Naive thymus-derived CD4-positive, alpha-beta T cell (primary cell): ENCODE measurements around the gene KANSL1L. TPM values are rescaled to one million over a fixed set of nuclear protein-coding genes. Genes with fewer than 3 reads are reported as not detected.

Experiments used
- ATAC-seq: fragments of 150-1000 bp; cut with Tn5 transposase; 2 replicates; pipeline ENCODE4 v1.10.0; 2021; ENCODE audit warnings: mild to moderate bottlenecking, moderate library complexity
- CTCF ChIA-PET: fragments of 350-600 bp; sonication (Branson Sonifier 250); formaldehyde crosslinking; loops from one replicate; lab custom pipeline; 2021; ENCODE audit warnings: antibody characterized with exemption; lab: Charles Lee
- POLR2A ChIA-PET: fragments of 350-600 bp; sonication (Branson Sonifier 250); formaldehyde crosslinking; loops from one replicate; lab custom pipeline; 2021; ENCODE audit warnings: antibody characterized with exemption, inconsistent platforms; lab: Charles Lee
- DNase-seq, 9 donors: peaks; one replicate each; pipeline versions ENCODE4 v3.0.0 to v3.0.0-alpha.2; 2020 to 2022; ENCODE audit warnings: mixed read lengths in 1 of 9
- H3K27ac ChIP-seq: one replicate; pipeline ENCODE4 v1.7.0; 2013; ENCODE audit warnings: mild to moderate bottlenecking, low read depth, low read length, moderate library complexity
- H3K27me3 ChIP-seq, 2 donors: one replicate each; pipeline ENCODE4 v1.7.0; 2013; ENCODE audit warnings: low read length in 2 of 2, mild to moderate bottlenecking in 2 of 2, moderate library complexity in 2 of 2; ENCODE audit not compliant: control insufficient read depth in 2 of 2, insufficient read depth in 2 of 2
- H3K36me3 ChIP-seq, 3 experiments: 1 replicate in 2 of 3; 2 replicates in 1 of 3; pipeline ENCODE4 v1.7.0; 2013; ENCODE audit warnings: low read length in 3 of 3, mild to moderate bottlenecking in 3 of 3, moderate library complexity in 1 of 3; ENCODE audit not compliant: insufficient read depth in 3 of 3, control insufficient read depth in 2 of 3
- H3K4me1 ChIP-seq, 2 donors: one replicate each; pipeline ENCODE4 v1.7.0; 2013; ENCODE audit warnings: low read length in 2 of 2, mild to moderate bottlenecking in 2 of 2, moderate library complexity in 1 of 2; ENCODE audit not compliant: control insufficient read depth in 2 of 2, insufficient read depth in 2 of 2
- H3K4me3 ChIP-seq: 2 replicates; pipeline ENCODE4 v1.7.0; 2013; ENCODE audit warnings: mild to moderate bottlenecking, low read length
- H3K9me3 ChIP-seq, 3 experiments: 1 replicate in 2 of 3; 2 replicates in 1 of 3; pipeline ENCODE4 v1.7.0; 2013; ENCODE audit warnings: low read length in 3 of 3; ENCODE audit not compliant: control insufficient read depth in 2 of 3
- H3K27ac Mint-ChIP-seq, 9 donors: one replicate each; pipeline ENCODE4 v1.8.0; 2020 to 2022; ENCODE audit warnings: mixed read lengths in 9 of 9, mild to moderate bottlenecking in 8 of 9, moderate library complexity in 5 of 9, inconsistent platforms in 2 of 9
- H3K27me3 Mint-ChIP-seq, 5 donors: one replicate each; pipeline ENCODE4 v1.8.0; 2021 to 2022; ENCODE audit warnings: mixed read lengths in 5 of 5, mild to moderate bottlenecking in 1 of 5
- H3K36me3 Mint-ChIP-seq, 5 donors: one replicate each; pipeline ENCODE4 v1.8.0; 2020 to 2022; ENCODE audit warnings: mixed read lengths in 5 of 5, mild to moderate bottlenecking in 3 of 5, inconsistent platforms in 1 of 5
- H3K4me1 Mint-ChIP-seq, 7 donors: one replicate each; pipeline ENCODE4 v1.8.0; 2020 to 2022; ENCODE audit warnings: mixed read lengths in 7 of 7, mild to moderate bottlenecking in 3 of 7, inconsistent platforms in 1 of 7
- H3K4me3 Mint-ChIP-seq, 10 donors: one replicate each; pipeline ENCODE4 v1.8.0; 2020 to 2022; ENCODE audit warnings: mild to moderate bottlenecking in 10 of 10, mixed read lengths in 10 of 10, moderate library complexity in 6 of 10, inconsistent platforms in 2 of 10
- H3K9me3 Mint-ChIP-seq, 11 donors: one replicate each; pipeline ENCODE4 v1.8.0; 2020 to 2022; ENCODE audit warnings: mixed read lengths in 11 of 11, mild to moderate bottlenecking in 4 of 11, inconsistent platforms in 1 of 11, moderate library complexity in 1 of 11
- intact Hi-C, 2 donors: fragments of 100-400 bp; cut with micrococcal nuclease; formaldehyde crosslinking; loops; one replicate each; pipeline ENCODE4 v1.15.1; 2023
- polyA plus RNA-seq, 2 donors: library from polyadenylated mRNA; unstranded; fragments of 300-500 nt; fragmentation: Illumina TruSeq; gene quantifications; one replicate each; pipeline ENCODE4 v1.2.3, GENCODE V29; 2021
- total RNA-seq, 6 experiments: library from RNA in 5 of 6; stranded (reverse) in 5 of 6; gene quantifications; 1 replicate in 5 of 6; 2 replicates in 1 of 6; pipeline ENCODE4 v1.2.3 and lab custom pipeline; 2021 to 2026

Gene KANSL1L, protein sequence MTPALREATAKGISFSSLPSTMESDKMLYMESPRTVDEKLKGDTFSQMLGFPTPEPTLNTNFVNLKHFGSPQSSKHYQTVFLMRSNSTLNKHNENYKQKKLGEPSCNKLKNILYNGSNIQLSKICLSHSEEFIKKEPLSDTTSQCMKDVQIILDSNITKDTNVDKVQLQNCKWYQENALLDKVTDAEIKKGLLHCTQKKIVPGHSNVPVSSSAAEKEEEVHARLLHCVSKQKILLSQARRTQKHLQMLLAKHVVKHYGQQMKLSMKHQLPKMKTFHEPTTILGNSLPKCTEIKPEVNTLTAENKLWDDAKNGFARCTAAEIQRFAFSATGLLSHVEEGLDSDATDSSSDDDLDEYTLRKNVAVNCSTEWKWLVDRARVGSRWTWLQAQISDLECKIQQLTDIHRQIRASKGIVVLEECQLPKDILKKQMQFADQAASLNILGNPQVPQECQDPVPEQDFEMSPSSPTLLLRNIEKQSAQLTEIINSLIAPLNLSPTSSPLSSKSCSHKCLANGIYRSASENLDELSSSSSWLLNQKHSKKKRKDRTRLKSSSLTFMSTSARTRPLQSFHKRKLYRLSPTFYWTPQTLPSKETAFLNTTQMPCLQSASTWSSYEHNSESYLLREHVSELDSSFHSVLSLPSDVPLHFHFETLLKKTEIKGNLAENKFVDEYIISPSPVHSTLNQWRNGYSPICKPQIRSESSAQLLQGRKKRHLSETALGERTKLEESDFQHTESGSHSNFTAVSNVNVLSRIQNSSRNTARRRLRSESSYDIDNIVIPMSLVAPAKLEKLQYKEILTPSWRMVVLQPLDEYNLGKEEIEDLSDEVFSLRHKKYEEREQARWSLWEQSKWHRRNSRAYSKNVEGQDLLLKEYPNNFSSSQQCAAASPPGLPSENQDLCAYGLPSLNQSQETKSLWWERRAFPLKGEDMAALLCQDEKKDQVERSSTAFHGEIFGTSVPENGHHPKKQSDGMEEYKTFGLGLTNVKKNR
- 10 to 100 TPM in 3 of 5 experiments, 1 to 10 TPM in 2; 6.3 to 23.3 (median 13.3) TPM for total RNA-seq
- 1 to 10 TPM; 1.5 to 1.6 TPM for polyA plus RNA-seq
- total RNA-seq (lab: John Stamatoyannopoulos, UW), result 18.6 reads per million, percentile 49 among the genes with 10 or more reads in this experiment

DNA sequence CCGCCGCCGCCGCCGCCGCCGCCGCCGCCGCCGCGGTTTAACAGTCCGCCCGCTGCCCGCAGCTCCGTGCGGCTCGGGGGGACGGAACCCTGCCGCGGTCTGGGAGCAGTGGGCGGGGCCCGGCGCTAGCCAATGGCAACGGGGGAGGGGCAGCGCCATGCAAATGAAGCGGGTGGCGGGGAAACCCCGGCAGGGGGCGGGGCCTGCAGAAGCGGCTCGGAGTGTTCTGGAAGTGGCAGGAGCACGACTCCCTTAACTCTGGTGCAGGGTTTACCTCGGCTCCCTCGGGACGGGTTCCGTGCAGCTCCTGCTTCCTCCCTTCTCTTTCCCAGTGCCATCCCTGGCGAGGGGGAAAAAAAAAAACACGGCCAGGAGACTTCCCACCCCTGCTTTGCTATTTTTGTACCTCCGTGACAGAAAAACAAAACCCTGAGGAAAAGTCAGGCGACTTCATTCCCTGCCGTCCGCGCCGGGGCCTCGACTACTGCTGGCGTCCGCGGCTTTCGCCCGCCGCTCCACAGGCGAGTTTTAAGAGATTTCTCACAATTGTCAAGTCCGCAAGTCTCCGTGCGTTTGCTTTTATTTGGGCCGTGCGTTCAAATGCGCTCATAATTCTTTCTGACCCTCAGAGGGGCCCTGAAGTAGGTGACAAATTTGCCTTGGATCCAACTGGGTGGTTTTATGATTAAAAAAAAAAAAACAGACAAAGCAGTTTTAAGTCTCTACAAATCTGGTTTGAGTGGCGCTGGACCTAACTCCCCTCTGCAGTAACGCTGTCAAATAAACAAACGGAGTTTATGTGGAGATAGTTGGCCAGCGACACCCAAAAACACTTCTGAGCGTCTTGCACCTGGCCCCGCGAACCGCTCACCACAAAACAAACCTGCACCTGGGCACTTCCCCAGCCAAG, at the start of gene KANSL1L:
KANSL1L (minus strand) TSS at position 101 of the 910 bp plus-strand sequence. CDS start 16,827 bp downstream, outside the sequence.
- Mint-ChIP-seq H3K27me3 (peaks cover 0 to 41% (median 0%) of the 10 kb centered on the region in 5 donors), H3K4me3 (peak within 1 kb of the TSS; percentile 90 to 100 (median 98)), H3K36me3 (no peaks in the 10 kb centered on the region), H3K4me1 (peaks cover 17 to 42% (median 33%) of the 10 kb centered on the region in 7 donors), H3K9me3 (peaks cover 0 to 5% (median 0%) of the 10 kb centered on the region in 11 donors), H3K27ac (peak within 1 kb of the TSS; percentile 93 to 99 (median 96))
- Histone ChIP-seq H3K36me3 (peaks cover 0 to 4% (median 0%) of the 10 kb centered on the region in 3 experiments), H3K4me3 (peak within 1 kb of the TSS; percentile 89), H3K9me3 (no peaks in the 10 kb centered on the region), H3K4me1 (peaks cover 6 to 7% of the 10 kb centered on the region in 2 donors), H3K27me3 (no peaks in the 10 kb centered on the region), H3K27ac (peak within 1 kb of the TSS; percentile 93)
- ChIA-PET CTCF (no interaction called here), POLR2A (interaction anchor here (0.6 to 1.1 kb wide), 4 partner anchors 9 to 181 kb away, joined by 3 to 4 read pairs (median 3); no protein-coding TSS in a partner anchor)
- intact Hi-C loops, result loop anchor here (1.0 to 10.0 kb wide), 8 partner anchors 10 to 1919 kb away; partner anchors contain the start of genes LANCL1 (in 2 of the 2), MAP2 (in 2 of the 2), PIKFYVE (in 2 of the 2) and IDH1 (in 1 of the 2)
- DNase-seq, result peak; percentile 92 to 99 (median 94)
- peak; percentile 95 for ATAC-seq

DNA sequence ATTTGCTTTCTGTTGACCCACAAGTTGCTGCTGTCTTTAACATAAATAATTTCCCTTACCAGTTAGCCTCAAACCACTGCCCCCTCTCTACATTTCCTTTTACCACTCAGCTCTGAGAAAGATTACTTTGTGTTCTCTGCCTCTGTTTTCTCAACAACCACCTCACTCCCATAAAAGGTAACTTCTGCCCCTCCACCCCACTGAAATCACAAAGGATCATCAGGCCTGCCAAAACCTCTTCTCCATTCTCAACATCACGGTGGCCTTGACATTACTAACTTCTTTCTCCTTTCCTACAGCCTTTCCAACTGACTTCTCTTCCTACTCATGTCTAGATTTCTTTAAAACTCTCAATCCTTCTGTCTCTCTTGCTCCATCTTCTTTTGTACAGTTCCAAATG, 43.9 kb upstream of the KANSL1L start:
- H3K27ac Mint-ChIP-seq, result no peak overlapping the region
- H3K36me3 Mint-ChIP-seq, result no peaks in the 10 kb centered on the region
- no peaks in the 10 kb centered on the region for H3K4me1 ChIP-seq
- no peak overlapping the region for H3K4me3 Mint-ChIP-seq
- H3K4me3 ChIP-seq, result no peak overlapping the region
- intact Hi-C loops, result no loop called here
- DNase-seq, result no peak
- no peaks in the 10 kb centered on the region for H3K4me1 Mint-ChIP-seq
- no peak overlapping the region for H3K27ac ChIP-seq
- no peaks in the 10 kb centered on the region for H3K9me3 Mint-ChIP-seq
- no peaks in the 10 kb centered on the region for H3K36me3 ChIP-seq
- no peaks in the 10 kb centered on the region for H3K9me3 ChIP-seq
- peaks cover 5 to 13% (median 7%) of the 10 kb centered on the region in 5 donors for H3K27me3 Mint-ChIP-seq
- ChIA-PET POLR2A (no interaction called here), CTCF (no interaction called here)
- H3K27me3 ChIP-seq, result no peaks in the 10 kb centered on the region
- ATAC-seq, result no peak

DNA sequence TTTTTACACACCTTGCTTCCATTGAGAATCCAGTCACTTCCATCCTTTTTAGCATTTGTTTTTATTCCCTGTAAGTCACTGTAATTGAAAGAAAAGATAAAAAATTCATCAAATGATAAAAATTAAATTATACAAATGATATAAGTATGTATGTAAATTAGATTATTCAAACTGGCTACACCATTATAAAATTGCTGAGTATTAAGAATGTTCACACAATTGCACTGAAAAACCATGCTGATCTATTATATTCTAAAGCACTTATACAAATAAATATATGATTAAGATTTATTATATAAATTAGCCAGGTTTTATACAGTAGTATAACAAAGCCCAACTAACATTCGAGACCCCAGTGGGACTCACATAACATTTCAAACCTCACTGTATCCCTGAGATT, 39.0 kb upstream of the KANSL1L start:
- no peaks in the 10 kb centered on the region for H3K4me1 Mint-ChIP-seq
- no peak for ATAC-seq
- Histone ChIP-seq H3K27me3 (no peaks in the 10 kb centered on the region), H3K36me3 (no peaks in the 10 kb centered on the region), H3K9me3 (no peaks in the 10 kb centered on the region), H3K27ac (no peak overlapping the region), H3K4me3 (no peak overlapping the region), H3K4me1 (no peaks in the 10 kb centered on the region)
- H3K27ac Mint-ChIP-seq, result no peak overlapping the region
- H3K4me3 Mint-ChIP-seq, result no peak overlapping the region
- POLR2A ChIA-PET, result no interaction called here
- no peaks in the 10 kb centered on the region for H3K36me3 Mint-ChIP-seq
- H3K9me3 Mint-ChIP-seq, result no peaks in the 10 kb centered on the region
- H3K27me3 Mint-ChIP-seq, result peaks cover 4 to 15% (median 13%) of the 10 kb centered on the region in 5 donors
- DNase-seq, result no peak
- CTCF ChIA-PET, result interaction anchor here (1.6 kb wide), 1 partner anchor 11 kb away, joined by 4 read pairs; no protein-coding TSS in a partner anchor
- intact Hi-C loops, result no loop called here

DNA sequence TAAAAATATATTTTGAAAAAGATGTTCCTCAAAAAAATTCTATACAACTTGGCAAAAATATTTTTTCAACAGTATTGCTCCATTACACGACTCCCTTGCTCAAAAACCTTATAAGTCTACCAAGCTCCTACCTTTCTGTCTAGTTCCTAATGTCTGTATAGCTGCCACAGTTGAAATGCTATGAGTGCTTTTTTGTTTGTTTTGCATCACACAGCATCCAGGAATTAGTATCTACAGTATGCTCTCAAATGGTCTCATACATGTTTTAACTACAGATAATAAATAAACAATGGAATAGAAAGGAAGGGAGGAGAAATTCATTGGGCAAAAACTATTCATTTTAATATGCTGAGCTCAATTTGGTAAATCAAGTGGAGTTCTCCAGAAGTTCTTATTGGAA, 36.7 kb upstream of the KANSL1L start:
- POLR2A ChIA-PET, result no interaction called here
- no peak overlapping the region for H3K27ac ChIP-seq
- no peaks in the 10 kb centered on the region for H3K9me3 Mint-ChIP-seq
- no peak overlapping the region for H3K4me3 ChIP-seq
- no peaks in the 10 kb centered on the region for H3K4me1 Mint-ChIP-seq
- H3K27me3 Mint-ChIP-seq, result peaks cover 11 to 18% (median 14%) of the 10 kb centered on the region in 5 donors
- H3K4me1 ChIP-seq, result no peaks in the 10 kb centered on the region
- ATAC-seq (no peak), DNase-seq (no peak)
- no peaks in the 10 kb centered on the region for H3K27me3 ChIP-seq
- no peak overlapping the region for H3K4me3 Mint-ChIP-seq
- no peak overlapping the region for H3K27ac Mint-ChIP-seq
- CTCF ChIA-PET, result interaction anchor here (0.6 to 1.8 kb wide), 3 partner anchors 10 to 238 kb away, joined by 3 to 5 read pairs (median 3); no protein-coding TSS in a partner anchor
- no peaks in the 10 kb centered on the region for H3K9me3 ChIP-seq
- H3K36me3 ChIP-seq, result no peaks in the 10 kb centered on the region
- intact Hi-C loops, result no loop called here
- H3K36me3 Mint-ChIP-seq, result no peaks in the 10 kb centered on the region

DNA sequence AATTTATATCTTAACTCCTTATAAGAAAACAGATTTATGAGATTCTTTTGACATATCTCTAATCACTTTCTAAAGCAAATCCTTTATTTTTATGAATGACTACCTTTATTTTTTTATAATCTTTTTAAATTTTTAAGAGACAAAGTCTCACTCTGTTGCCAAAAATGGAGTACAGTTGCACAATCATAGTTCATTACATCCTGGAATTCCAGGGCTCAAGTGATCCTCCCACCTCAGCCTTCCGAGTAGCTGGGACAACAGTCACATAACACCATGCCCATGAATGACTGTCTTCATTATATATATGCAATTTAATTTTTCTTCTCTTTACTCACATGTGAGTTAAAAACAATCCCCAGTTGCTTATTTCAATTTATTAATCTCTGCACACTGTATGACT, 32.3 kb upstream of the KANSL1L start:
- Histone ChIP-seq H3K4me1 (no peaks in the 10 kb centered on the region), H3K9me3 (no peaks in the 10 kb centered on the region), H3K27ac (no peak overlapping the region), H3K4me3 (no peak overlapping the region), H3K27me3 (peaks cover 0 to 4% of the 10 kb centered on the region in 2 donors), H3K36me3 (no peaks in the 10 kb centered on the region)
- POLR2A ChIA-PET, result no interaction called here
- DNase-seq, result no peak
- intact Hi-C loops, result no loop called here
- Mint-ChIP-seq H3K4me3 (no peak overlapping the region), H3K4me1 (no peaks in the 10 kb centered on the region), H3K27ac (no peak overlapping the region), H3K27me3 (peaks cover 16 to 25% (median 25%) of the 10 kb centered on the region in 5 donors), H3K9me3 (no peaks in the 10 kb centered on the region), H3K36me3 (no peaks in the 10 kb centered on the region)
- no peak for ATAC-seq
- CTCF ChIA-PET, result no interaction called here
